Measurements from ENCODE around the gene GABARAPL1.
"Not testable (repeated sequence)": the region's sequence is repeated elsewhere in the genome, so short reads cannot be mapped to it uniquely, and the experiment has no call there.

The GABARAPL1 gene

GRCh38 chr12:10204495-10204894, 8.2 kb upstream of the GABARAPL1 start:
- not testable (repeated sequence) for DNase-seq

- DNase-seq, result no peak
Measured at GRCh38 chr12:10205220-10205807, 7.4 kb upstream of the GABARAPL1 start.

- DNase-seq, result no peak
Measured at GRCh38 chr12:10207136-10207535, 5.5 kb upstream of the GABARAPL1 start.

- no peak for DNase-seq
Measured at GRCh38 chr12:10210225-10210624, 2.5 kb upstream of the GABARAPL1 start.

GRCh38 chr12:10211101-10211939, 1.4 kb upstream of the GABARAPL1 start:
- DNase-seq, result no peak

- peak; percentile 70 for DNase-seq
Measured at GRCh38 chr12:10211940-10212738, 538 bp upstream of the GABARAPL1 start.

GRCh38 chr12:10213168-10214135, 775 bp downstream of the GABARAPL1 start:
- DNase-seq, result no peak

GRCh38 chr12:10214136-10214894, 1.6 kb downstream of the GABARAPL1 start:
- no peak for DNase-seq

GRCh38 chr12:10214895-10215267, 2.2 kb downstream of the GABARAPL1 start:
- DNase-seq, result no peak

- DNase-seq, result no peak
Measured at GRCh38 chr12:10215436-10215835, 2.8 kb downstream of the GABARAPL1 start.

GRCh38 chr12:10215946-10216345, 3.3 kb downstream of the GABARAPL1 start:
- not testable (repeated sequence) for DNase-seq

GRCh38 chr12:10218021-10218420, 5.3 kb downstream of the GABARAPL1 start:
- DNase-seq, result no peak

- no peak for DNase-seq
Measured at GRCh38 chr12:10220398-10221077, 7.9 kb downstream of the GABARAPL1 start.

GRCh38 chr12:10221846-10222245, 9.2 kb downstream of the GABARAPL1 start:
- no peak for DNase-seq

GRCh38 chr12:10223208-10223607, 10.5 kb downstream of the GABARAPL1 start:
- no peak for DNase-seq

GRCh38 chr12:10225426-10225825, 12.7 kb downstream of the GABARAPL1 start:
- DNase-seq, result not testable (repeated sequence)

- no peak for DNase-seq
Measured at GRCh38 chr12:10226086-10226485, 13.4 kb downstream of the GABARAPL1 start.

- DNase-seq, result no peak
Measured at GRCh38 chr12:10226731-10227130, 14.1 kb downstream of the GABARAPL1 start.

- DNase-seq, result no peak
Measured at GRCh38 chr12:10227648-10228047, 15.0 kb downstream of the GABARAPL1 start.

GRCh38 chr12:10234562-10234961, 21.9 kb downstream of the GABARAPL1 start:
- DNase-seq, result no peak

Measured in 8988T (cell line).